NT2/D1 (cell line): ENCODE results near the gene SELENOF.

Experiments
- YY1 ChIP-seq: IDR thresholded peaks from 2 replicates; pipeline ENCODE4 v1.6.1; 2011; ENCODE audit not compliant: insufficient read length, insufficient read depth
- ZNF274 ChIP-seq: IDR thresholded peaks from 2 replicates; pipeline ENCODE4 v1.6.1; 2011; ENCODE audit warnings: mild to moderate bottlenecking, low read depth, low read length

- no peak for TF ChIP-seq YY1
- TF ChIP-seq ZNF274, result no peak
These were observed 47.8 kb downstream of the SELENOF start for GRCh38 chr1:86865973-86866637.
